ENCODE measurements around the gene OBSCN. TPM values are rescaled to one million over a fixed set of nuclear protein-coding genes. Genes with fewer than 3 reads are reported as not detected.

OBSCN gene
- total RNA-seq, 1 donor from 2014 or later = 3.4 TPM

GRCh38 chr1:228353601-228354371 is 145.9 kb downstream of the OBSCN start:
- DNase-seq (ENCODE audit: low read depth, low spot score) = no peak

GRCh38 chr1:228354390-228355320 is 146.8 kb downstream of the OBSCN start:
- no peak for DNase-seq (ENCODE audit: low read depth, low spot score)

- DNase-seq (ENCODE audit: low read depth, low spot score) = no peak
Observed at GRCh38 chr1:228356897-228357680, 149.2 kb downstream of the OBSCN start.

- no peak for DNase-seq (ENCODE audit: low read depth, low spot score)
Observed at GRCh38 chr1:228358039-228358763, 150.4 kb downstream of the OBSCN start.

- no peak for DNase-seq (ENCODE audit: low read depth, low spot score)
Observed at GRCh38 chr1:228358764-228359612, 151.1 kb downstream of the OBSCN start.

- DNase-seq (ENCODE audit: low read depth, low spot score) = no peak
Observed at GRCh38 chr1:228359613-228360532, 152.0 kb downstream of the OBSCN start.

GRCh38 chr1:228360533-228361313 is 152.9 kb downstream of the OBSCN start:
- DNase-seq (ENCODE audit: low read depth, low spot score) = no peak

GRCh38 chr1:228361314-228362140 is 153.7 kb downstream of the OBSCN start:
- DNase-seq (ENCODE audit: low read depth, low spot score) = no peak

- DNase-seq (ENCODE audit: low read depth, low spot score) = no peak
Observed at GRCh38 chr1:228362141-228362883, 154.5 kb downstream of the OBSCN start.

- DNase-seq (ENCODE audit: low read depth, low spot score) = no peak
Observed at GRCh38 chr1:228362884-228363450, 155.1 kb downstream of the OBSCN start.

- no peak for DNase-seq (ENCODE audit: low read depth, low spot score)
Observed at GRCh38 chr1:228363686-228364067, 155.8 kb downstream of the OBSCN start.

- DNase-seq (ENCODE audit: low read depth, low spot score) = no peak
Observed at GRCh38 chr1:228364068-228364705, 156.3 kb downstream of the OBSCN start.

GRCh38 chr1:228364706-228365213 is 156.9 kb downstream of the OBSCN start:
- DNase-seq (ENCODE audit: low read depth, low spot score) = no peak

GRCh38 chr1:228365271-228366061 is 157.6 kb downstream of the OBSCN start:
- no peak for DNase-seq (ENCODE audit: low read depth, low spot score)
